OCI-LY1 (cell line): ENCODE measurements around the gene C2CD3.

Experiments used
- EZH2 ChIP-seq: fragments of 200-600 bp; sonication (generic), shearing (Covaris generic); IDR thresholded peaks from 2 replicates; pipeline ENCODE4 v1.8.0; 2017; ENCODE audit warnings: borderline replicate concordance, mixed run types, mild to moderate bottlenecking, antibody characterized with exemption, low read length, moderate library complexity, mixed read lengths
- TF ChIP-seq, protein P1 (sequence below): fragments of 200-600 bp; sonication (generic), shearing (Covaris generic); IDR thresholded peaks from 2 replicates; pipeline ENCODE4 v1.5.1; 2017; ENCODE audit warnings: mild to moderate bottlenecking, antibody characterized with exemption, low read length, moderate library complexity, mixed read lengths

DNA sequence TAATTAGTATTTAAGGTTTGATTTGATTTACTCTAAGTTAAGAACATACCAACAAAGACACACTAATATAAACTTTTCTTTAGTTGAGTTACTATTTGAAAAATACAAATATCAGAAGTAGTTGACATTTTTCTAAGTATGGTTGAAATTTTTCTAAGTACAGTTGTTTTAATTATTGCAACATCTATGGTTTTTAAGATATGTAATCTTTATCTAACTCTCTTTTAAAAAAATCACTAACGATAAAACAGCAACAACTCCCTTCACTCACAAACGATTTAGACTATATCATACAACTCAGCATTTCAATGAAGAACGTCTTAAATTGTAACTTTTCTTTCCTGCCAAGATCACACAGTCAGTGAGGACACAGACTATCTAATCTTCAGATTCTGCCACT, 2.0 kb downstream of the C2CD3 start:
- TF ChIP-seq EZH2: no peak
- TF ChIP-seq, protein P1, sequence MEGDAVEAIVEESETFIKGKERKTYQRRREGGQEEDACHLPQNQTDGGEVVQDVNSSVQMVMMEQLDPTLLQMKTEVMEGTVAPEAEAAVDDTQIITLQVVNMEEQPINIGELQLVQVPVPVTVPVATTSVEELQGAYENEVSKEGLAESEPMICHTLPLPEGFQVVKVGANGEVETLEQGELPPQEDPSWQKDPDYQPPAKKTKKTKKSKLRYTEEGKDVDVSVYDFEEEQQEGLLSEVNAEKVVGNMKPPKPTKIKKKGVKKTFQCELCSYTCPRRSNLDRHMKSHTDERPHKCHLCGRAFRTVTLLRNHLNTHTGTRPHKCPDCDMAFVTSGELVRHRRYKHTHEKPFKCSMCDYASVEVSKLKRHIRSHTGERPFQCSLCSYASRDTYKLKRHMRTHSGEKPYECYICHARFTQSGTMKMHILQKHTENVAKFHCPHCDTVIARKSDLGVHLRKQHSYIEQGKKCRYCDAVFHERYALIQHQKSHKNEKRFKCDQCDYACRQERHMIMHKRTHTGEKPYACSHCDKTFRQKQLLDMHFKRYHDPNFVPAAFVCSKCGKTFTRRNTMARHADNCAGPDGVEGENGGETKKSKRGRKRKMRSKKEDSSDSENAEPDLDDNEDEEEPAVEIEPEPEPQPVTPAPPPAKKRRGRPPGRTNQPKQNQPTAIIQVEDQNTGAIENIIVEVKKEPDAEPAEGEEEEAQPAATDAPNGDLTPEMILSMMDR: no peak
